Esophagus squamous epithelium (tissue), 4 donors: ENCODE results near the gene NCAPG.

Experiments used
- CTCF ChIP-seq, 6 experiments: fragments of 450-650 bp in 4 of 6; fragments of 200-600 bp in 2 of 6; sonication (generic) in 2 of 6; IDR thresholded peaks; one replicate each; pipeline ENCODE4 v1.5.1; 2016 to 2019; ENCODE audit warnings: antibody characterized with exemption in 6 of 6, mild to moderate bottlenecking in 4 of 6, moderate library complexity in 4 of 6
- POLR2A ChIP-seq, 4 donors: fragments of 450-650 bp; IDR thresholded peaks; one replicate each; pipeline ENCODE4 v1.6.1; 2017; ENCODE audit warnings: antibody characterized with exemption in 4 of 4, mild to moderate bottlenecking in 4 of 4, moderate library complexity in 3 of 4

- no peak for TF ChIP-seq CTCF (IDR thresholded peaks at IDR 0.05)
- no peak for TF ChIP-seq POLR2A (IDR thresholded peaks at IDR 0.05)
These were observed 1.3 kb downstream of the NCAPG start for GRCh38 chr4:17812125-17812524.
